ENCODE results near the gene SYNGAP1.

- TF ChIP-seq CTCF (IDR thresholded peaks at IDR 0.05) (no peak), POLR2A (IDR thresholded peaks at IDR 0.05) (no peak)
Observed at GRCh38 chr6:33434961-33435360, 15.1 kb downstream of the SYNGAP1 start.
